ENCODE results near the gene CDC42BPG.

CDC42BPG gene

DNA sequence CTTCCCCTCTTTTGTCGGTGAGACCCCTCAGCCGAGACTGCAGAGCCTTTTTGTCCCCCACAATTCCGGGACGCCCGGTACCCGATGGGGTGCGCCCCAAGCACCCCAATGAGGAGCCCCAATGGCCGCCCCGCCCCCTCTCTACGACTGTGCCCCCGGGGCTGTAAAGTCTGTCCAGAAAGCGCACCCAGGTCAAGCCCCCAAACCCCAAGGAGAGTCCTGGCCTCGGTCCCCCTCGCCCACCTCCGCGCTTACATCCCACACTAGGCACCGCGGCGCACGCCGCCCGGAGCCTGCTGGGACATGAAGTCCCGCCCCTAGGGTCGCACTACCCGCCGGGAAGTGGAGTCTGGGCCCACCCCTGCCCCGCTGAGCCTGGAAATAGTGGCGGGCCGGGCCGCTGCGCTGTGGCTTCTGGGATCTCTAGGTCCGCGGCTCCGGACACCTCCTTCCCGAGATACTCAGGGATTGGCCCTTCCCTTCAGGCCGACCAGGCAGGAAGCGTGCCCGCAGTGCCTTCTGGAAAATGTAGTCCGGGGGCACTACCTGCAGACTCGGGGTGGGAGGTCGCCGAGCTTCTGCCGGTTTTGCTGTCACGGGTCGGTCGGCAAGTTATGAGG is 34.1 kb downstream of the CDC42BPG start, which contains the start of gene MEN1:
MEN1 (minus strand) TSS at position 281 of the 620 bp plus-strand sequence. CDS start 442 bp downstream, outside the sequence.
- no peak for TF ChIP-seq GATA3 (IDR thresholded peaks at IDR 0.05; ENCODE audit: low read depth, low read length)
- TF ChIP-seq GATA2 (IDR thresholded peaks at IDR 0.05; ENCODE audit: low read depth, low read length) = no peak

DNA sequence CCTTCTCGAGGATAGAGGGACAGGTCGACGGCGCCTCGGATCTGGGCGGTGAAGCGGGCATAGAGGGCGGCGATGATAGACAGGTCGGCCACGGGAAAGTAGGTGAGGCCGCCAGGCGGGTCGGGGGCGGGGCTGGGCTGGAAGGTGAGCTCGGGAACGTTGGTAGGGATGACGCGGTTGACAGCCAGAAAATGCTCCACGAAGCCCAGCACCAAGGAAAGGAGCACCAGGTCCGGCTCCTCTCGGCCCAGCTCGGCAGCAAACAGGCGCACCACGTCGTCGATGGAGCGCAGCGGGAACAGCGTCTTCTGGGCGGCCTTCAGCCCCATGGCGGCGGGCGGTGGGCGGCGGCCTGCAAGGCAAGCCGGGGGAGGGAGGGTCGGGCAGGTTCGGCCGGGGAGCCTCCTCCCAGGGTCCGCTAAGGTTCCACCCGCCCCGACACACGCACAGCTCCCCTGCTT is 34.6 kb downstream of the CDC42BPG start:
- TF ChIP-seq GATA3 (IDR thresholded peaks at IDR 0.05; ENCODE audit: low read depth, low read length) = no peak

DNA sequence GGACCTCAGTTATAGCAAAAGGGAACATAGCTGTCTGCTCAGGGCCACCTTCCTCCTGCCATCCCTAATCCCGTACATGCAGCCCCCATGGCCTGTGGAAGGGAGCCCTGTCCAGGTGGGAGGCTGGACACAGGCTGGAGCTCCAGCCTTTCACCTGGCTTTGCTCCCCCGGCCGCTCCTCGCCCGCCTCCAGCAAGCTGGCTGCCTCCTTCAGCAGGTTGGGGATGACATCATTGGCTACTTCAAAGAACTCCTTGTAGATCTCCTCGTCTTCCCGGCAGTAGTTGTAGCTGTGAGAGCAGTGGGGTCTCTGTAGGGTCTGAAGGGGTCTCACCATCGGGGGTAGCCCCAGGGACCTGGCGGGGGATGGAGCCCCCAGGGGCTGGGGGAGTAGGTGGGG is 39.0 kb downstream of the CDC42BPG start:
- TF ChIP-seq GATA2 (IDR thresholded peaks at IDR 0.05; ENCODE audit: low read depth, low read length) = no peak
- TF ChIP-seq GATA3 (IDR thresholded peaks at IDR 0.05; ENCODE audit: low read depth, low read length) = no peak

DNA sequence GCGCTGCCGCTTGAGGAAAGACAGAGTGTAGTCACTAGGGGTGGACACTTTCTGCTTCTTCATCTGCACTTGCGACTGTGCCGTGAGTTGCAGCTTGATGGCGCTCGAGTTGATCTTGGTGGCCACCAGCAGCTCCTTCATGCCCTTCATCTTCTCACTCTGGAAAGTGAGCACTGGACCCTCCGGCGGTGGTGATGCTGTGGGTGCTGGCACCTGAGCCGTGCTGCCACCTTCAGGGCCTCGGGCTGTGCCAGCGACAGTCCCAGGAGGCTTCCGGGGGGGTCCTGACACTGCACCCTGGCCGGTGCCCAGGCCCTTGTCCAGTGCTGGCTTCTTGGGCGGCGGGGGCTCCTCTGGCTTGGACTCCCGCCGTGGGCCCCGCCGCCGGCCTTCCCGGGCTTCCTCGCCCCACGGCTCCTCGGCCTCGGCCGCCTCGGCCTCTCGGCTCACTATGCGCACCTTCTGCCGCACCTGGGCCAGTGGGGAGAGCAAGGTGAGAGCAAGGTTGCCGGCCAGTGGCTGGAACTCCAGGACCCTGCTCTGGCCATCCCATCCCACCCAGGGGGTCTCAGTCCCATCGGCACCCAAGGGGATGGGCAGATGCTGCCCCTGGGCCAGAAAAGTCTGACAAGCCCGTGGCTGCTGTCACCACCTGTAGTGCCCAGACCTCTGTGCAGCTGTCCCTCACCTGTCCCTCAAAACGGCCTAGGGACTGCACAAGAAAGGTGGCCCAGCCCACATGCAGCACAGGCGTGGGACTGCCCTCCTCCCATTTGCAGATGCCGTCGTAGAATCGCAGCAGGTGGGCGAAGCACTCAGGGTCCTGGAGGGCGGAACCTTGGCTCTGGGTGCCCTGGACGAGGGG is 39.9 kb downstream of the CDC42BPG start:
- TF ChIP-seq GATA3 (IDR thresholded peaks at IDR 0.05; ENCODE audit: low read depth, low read length) = no peak
- no peak for TF ChIP-seq GATA2 (IDR thresholded peaks at IDR 0.05; ENCODE audit: low read depth, low read length)

DNA sequence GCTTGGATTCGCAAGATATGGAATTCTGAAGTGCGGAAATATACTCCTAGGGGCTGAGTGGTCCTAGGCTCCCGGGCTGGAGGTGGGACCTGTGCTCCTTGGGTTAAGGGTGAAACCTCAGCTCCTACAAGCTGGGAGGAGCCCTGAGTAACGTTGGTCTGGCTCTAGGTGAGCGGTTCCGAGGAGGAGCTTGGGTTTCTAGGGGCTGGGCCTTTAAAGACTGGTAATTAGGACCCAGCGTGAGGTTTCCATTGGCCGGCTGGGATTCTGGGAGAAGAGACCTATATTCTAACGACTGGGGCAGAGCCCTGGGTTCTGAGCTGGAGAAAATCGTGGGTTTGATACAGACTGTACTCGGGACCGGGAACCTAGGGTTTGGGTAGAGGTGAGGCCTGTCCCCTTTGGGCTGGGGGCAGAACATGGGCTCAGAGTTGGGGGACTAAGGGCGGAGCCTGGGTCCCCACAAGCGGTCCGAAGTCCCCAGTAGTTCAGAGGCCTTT is 40.6 kb downstream of the CDC42BPG start:
- no peak for TF ChIP-seq GATA3 (IDR thresholded peaks at IDR 0.05; ENCODE audit: low read depth, low read length)
- TF ChIP-seq GATA2 (IDR thresholded peaks at IDR 0.05; ENCODE audit: low read depth, low read length) = no peak

DNA sequence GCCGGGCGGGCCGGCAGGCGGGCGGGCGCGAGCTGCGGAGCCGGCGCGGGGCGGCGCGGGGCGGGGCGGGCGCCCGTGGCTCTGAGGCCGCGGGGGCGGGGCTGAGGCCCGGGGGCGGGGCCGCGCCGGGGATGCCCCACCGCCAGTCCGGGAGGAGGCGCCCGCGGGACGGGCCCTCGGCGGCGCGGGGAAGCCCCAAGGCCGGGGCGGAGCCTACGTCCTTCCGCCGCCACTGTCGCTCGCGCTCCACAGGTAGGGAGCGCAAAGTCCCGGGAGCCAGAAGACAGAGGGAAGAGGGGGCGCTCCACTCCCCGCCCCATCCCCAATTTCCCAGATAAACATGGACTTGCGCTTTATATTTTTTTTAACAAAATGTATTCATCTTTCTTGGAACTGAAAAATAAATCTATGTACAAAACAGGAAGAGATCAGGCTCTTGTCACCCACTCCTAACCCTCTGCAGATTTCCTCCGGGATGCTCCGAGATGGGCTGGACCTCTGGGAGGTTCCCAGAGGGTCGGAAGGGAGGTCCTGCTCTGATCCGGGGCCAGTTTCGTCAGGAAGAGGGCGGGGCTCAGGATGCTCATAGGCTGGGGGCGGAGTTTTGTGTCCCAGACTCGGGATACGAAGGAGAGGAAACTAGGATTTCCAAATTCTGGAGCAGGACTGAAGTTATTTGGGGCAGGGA is 41.2 kb downstream of the CDC42BPG start, which contains the start of gene MAP4K2:
MAP4K2 (minus strand) TSS at position 57 of the 688 bp plus-strand sequence. CDS start 65 bp downstream, outside the sequence.
- TF ChIP-seq GATA2 (IDR thresholded peaks at IDR 0.05; ENCODE audit: low read depth, low read length) (no peak), GATA3 (IDR thresholded peaks at IDR 0.05; ENCODE audit: low read depth, low read length) (no peak)

DNA sequence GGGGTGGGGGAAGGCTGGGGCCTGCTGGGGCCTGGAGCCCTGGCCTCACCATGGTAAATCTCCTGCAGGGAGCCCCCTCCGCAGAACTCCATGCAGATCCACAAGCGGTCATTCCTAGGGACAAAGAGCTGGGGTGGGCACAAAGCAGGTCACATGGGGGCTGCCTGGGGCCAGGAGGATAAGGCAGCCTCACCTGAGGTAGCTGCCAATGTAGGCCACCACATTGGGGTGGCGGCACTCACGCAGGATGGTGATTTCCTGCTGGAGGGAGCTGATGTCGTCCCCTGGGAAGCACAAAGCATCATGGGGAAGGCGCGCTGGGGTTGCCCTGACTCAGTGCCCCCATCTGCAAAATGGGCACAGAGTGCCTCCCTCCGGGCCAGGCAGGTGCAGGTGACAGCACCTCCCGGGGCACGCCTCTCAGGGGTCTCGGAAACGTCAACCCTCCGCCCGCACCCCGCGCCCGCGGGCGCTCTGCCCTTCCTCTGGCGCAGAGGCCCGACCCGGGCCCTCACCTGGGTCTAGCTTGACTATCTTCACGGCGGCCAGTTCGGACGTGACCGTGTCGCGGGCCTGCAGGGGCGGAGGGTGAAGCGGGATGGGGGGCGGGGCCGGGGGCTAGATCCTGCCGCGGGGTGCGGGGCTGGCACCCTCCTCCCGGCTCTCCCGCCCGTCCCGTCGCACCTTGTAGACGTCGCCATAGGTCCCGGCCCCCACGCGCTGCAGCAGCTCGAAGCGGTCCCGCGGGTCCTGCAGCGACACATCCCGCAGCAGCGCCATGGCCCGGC is 41.9 kb downstream of the CDC42BPG start:
- no peak for TF ChIP-seq GATA2 (IDR thresholded peaks at IDR 0.05; ENCODE audit: low read depth, low read length)
- no peak for TF ChIP-seq GATA3 (IDR thresholded peaks at IDR 0.05; ENCODE audit: low read depth, low read length)

DNA sequence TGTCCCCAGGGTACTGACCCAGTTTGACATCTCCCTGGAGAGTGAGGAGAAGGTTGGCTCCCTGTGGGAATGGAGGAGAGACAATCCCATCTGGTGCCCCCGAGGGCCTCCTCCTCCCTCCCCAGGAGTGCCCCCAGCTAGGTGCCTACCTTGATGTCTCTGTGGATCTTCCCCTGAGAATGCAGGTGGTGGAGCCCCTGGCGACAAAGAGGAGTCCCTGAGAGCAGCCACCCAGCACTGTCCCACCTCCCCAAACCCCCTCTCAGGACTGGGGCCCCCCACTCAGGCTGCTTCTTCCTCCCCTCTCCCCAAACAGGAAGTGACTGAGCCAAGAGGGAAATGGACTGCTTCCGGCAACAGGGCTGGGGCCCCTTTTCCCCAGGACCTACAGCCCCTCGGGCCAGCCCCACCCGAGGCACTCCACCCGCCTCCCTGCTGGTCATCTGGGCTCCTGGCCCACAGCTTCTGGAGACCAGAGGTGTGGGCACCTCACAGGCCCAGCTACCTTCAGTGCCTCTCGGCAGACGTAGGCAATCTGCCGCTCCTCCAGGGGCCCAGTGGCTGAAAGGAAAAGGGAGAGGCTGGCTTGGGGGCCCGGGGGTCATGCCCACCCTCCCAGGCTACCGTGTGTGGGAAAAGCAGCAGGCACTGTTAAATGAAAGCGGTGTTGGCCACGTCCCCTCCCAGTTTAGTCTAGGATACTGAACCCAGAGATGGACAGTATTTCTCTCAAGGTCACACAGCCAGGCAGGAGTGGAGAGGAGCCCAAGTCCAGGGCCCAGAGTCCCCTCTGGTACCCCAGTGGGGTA is 42.7 kb downstream of the CDC42BPG start:
- no peak for TF ChIP-seq GATA2 (IDR thresholded peaks at IDR 0.05; ENCODE audit: low read depth, low read length)
- no peak for TF ChIP-seq GATA3 (IDR thresholded peaks at IDR 0.05; ENCODE audit: low read depth, low read length)

DNA sequence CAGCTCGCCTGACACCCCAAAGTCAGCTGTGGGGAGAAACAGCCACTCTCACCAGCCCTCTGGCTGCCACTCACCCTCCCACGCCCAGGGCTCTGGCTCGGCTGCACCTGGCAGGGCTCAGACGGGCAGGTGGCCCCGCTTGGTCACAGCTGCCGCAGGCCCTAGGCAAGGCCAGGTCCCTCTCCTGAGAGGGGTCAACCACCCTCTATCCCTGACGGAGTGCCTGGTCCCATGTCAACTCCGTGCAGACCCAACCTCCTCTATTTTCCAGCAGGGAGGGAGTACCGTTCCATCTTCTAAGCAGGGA is 43.3 kb downstream of the CDC42BPG start:
- TF ChIP-seq GATA3 (IDR thresholded peaks at IDR 0.05; ENCODE audit: low read depth, low read length) (no peak), GATA2 (IDR thresholded peaks at IDR 0.05; ENCODE audit: low read depth, low read length) (no peak)

DNA sequence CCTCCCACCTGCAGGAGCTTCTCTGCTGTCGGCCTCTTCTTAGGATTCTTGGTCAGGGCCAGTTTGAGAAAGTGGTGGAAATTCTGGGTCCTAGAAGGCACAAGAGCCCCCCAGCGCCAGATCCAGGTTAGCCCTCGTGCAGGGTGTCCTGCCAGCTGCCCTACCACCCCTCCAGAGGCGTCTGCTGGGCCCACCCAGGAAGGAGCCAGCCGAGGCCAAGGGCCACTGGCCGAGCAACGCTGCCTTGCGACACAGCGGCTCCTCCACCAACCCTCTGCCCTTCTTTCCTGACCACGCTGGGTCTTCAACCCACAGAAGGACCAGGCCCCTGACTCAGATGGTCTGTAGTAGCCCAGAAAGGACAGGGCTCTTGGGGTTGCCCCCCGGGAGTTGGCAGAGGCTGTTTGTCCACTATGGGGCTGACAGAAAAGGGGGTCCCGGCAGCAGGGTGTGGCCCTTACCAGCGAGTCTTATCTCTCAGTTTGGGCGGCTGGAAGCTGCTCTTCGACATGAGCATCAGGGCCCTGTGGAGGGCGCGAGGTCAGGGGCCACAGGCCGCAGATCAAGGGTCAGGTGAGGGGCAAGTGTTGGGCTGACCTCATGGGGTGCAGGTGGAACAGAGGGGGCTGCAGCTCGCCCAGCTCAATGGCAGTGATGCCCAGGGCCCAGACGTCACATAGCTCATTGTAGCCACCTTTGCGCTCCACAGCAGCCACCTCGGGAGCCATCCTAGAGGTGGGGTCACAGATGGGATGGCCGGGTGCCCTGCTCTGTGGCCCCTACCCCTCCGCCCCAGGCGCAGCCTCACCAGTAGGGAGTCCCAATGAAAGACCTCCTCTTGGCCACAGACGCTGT is 43.9 kb downstream of the CDC42BPG start:
- TF ChIP-seq GATA3 (IDR thresholded peaks at IDR 0.05; ENCODE audit: low read depth, low read length) (no peak), GATA2 (IDR thresholded peaks at IDR 0.05; ENCODE audit: low read depth, low read length) (no peak)

DNA sequence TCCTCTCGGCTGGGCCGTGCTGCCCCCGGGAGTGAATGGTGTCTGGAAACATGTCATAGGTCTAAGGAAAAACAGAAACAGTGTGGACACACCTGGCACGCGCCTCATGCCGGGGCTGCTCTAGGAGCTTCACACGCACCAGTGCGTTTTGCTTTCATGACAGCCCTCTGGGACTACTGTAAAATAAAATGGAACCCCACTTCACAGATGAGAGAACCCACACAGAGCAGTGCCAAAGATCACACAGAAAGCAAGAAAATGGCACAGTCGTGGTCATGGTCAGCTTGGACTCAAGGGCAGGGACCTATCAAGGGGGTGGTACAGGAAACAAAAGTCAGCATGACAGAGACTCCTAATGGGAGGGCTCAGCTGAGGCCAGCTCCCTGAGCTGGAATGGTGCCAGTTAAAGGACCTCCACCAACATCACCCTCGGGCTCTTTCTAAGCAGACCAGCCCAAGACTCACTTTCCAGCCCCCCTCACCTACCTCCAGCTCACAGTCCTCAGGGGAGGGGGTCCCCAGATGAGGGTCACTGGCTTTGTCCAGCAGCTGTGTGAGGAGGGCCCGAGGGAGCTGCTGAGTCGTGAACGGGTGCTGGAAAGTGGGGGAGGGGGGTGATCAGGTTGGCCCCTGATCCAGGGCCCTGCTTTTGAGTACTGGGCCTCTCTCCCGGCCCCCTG is 44.7 kb downstream of the CDC42BPG start:
- TF ChIP-seq GATA2 (IDR thresholded peaks at IDR 0.05; ENCODE audit: low read depth, low read length) (no peak), GATA3 (IDR thresholded peaks at IDR 0.05; ENCODE audit: low read depth, low read length) (no peak)

Measured in SH-SY5Y (cell line).